Measurements from ENCODE around the gene PACSIN2. TPM values are rescaled to one million over a fixed set of nuclear protein-coding genes. Genes with fewer than 3 reads are reported as not detected.

Gene PACSIN2
- total RNA-seq, 1 donor from 2014 or later: 128 TPM

- peaks cover 41% of the 10 kb centered on the region for H3K4me1 ChIP-seq
- peak; percentile 26 for TF ChIP-seq CTCF (IDR thresholded peaks at IDR 0.05)
- no peaks in the 10 kb centered on the region for H3K9me3 ChIP-seq
- DNase-seq (no peak), ATAC-seq (peak; percentile 46)
- no peak overlapping the region for H3K4me3 ChIP-seq
- H3K27me3 ChIP-seq: no peaks in the 10 kb centered on the region
- H3K36me3 ChIP-seq: no peaks in the 10 kb centered on the region
- intact Hi-C loops (cut with DNase I): no loop called here
- no peak overlapping the region for H3K27ac ChIP-seq
Measured at GRCh38 chr22:42990131-42990838, 24.7 kb downstream of the PACSIN2 start.

GRCh38 chr22:42986115-42986514, 28.8 kb downstream of the PACSIN2 start:
- intact Hi-C loops (cut with DNase I): loop anchor here (10.0 kb wide), 1 partner anchor 109 kb away; no protein-coding TSS in a partner anchor
- ATAC-seq (no peak), DNase-seq (no peak)
- Histone ChIP-seq H3K9me3 (no peaks in the 10 kb centered on the region), H3K4me1 (peaks cover 11% of the 10 kb centered on the region), H3K27me3 (no peaks in the 10 kb centered on the region), H3K4me3 (no peak overlapping the region), H3K36me3 (no peaks in the 10 kb centered on the region), H3K27ac (no peak overlapping the region)
- no peak for TF ChIP-seq CTCF (IDR thresholded peaks at IDR 0.05)

GRCh38 chr22:42985531-42985905, 29.4 kb downstream of the PACSIN2 start:
- H3K27ac ChIP-seq: no peak overlapping the region
- intact Hi-C loops (cut with DNase I): loop anchor here (10.0 kb wide), 1 partner anchor 109 kb away; no protein-coding TSS in a partner anchor
- peaks cover 5% of the 10 kb centered on the region for H3K4me1 ChIP-seq
- no peaks in the 10 kb centered on the region for H3K9me3 ChIP-seq
- no peak for DNase-seq
- H3K4me3 ChIP-seq: no peak overlapping the region
- H3K27me3 ChIP-seq: no peaks in the 10 kb centered on the region
- no peaks in the 10 kb centered on the region for H3K36me3 ChIP-seq
- no peak for TF ChIP-seq CTCF (IDR thresholded peaks at IDR 0.05)
- ATAC-seq: no peak

GRCh38 chr22:42984814-42985530, 30.0 kb downstream of the PACSIN2 start:
- DNase-seq: no peak
- Histone ChIP-seq H3K27me3 (no peaks in the 10 kb centered on the region), H3K9me3 (no peaks in the 10 kb centered on the region), H3K4me3 (no peak overlapping the region), H3K27ac (no peak overlapping the region), H3K4me1 (no peaks in the 10 kb centered on the region), H3K36me3 (no peaks in the 10 kb centered on the region)
- intact Hi-C loops (cut with DNase I): loop anchor here (10.0 kb wide), 1 partner anchor 110 kb away; no protein-coding TSS in a partner anchor
- no peak for TF ChIP-seq CTCF (IDR thresholded peaks at IDR 0.05)
- peak; percentile 23 for ATAC-seq

GRCh38 chr22:42984397-42984796, 30.6 kb downstream of the PACSIN2 start:
- no peaks in the 10 kb centered on the region for H3K27me3 ChIP-seq
- no peaks in the 10 kb centered on the region for H3K9me3 ChIP-seq
- no peak overlapping the region for H3K4me3 ChIP-seq
- ATAC-seq (no peak), DNase-seq (no peak)
- no peak for TF ChIP-seq CTCF (IDR thresholded peaks at IDR 0.05)
- no peaks in the 10 kb centered on the region for H3K4me1 ChIP-seq
- intact Hi-C loops (cut with DNase I): loop anchor here (10.0 kb wide), 1 partner anchor 110 kb away; no protein-coding TSS in a partner anchor
- H3K27ac ChIP-seq: no peak overlapping the region
- no peaks in the 10 kb centered on the region for H3K36me3 ChIP-seq
